ENCODE data around the gene ZMIZ1. TPM values are rescaled to one million over a fixed set of nuclear protein-coding genes. Genes with fewer than 3 reads are reported as not detected.

ZMIZ1 gene
- total and polyA plus RNA-seq, 2 experiments from 2014 or later = 9.2 to 30.9 TPM

DNA sequence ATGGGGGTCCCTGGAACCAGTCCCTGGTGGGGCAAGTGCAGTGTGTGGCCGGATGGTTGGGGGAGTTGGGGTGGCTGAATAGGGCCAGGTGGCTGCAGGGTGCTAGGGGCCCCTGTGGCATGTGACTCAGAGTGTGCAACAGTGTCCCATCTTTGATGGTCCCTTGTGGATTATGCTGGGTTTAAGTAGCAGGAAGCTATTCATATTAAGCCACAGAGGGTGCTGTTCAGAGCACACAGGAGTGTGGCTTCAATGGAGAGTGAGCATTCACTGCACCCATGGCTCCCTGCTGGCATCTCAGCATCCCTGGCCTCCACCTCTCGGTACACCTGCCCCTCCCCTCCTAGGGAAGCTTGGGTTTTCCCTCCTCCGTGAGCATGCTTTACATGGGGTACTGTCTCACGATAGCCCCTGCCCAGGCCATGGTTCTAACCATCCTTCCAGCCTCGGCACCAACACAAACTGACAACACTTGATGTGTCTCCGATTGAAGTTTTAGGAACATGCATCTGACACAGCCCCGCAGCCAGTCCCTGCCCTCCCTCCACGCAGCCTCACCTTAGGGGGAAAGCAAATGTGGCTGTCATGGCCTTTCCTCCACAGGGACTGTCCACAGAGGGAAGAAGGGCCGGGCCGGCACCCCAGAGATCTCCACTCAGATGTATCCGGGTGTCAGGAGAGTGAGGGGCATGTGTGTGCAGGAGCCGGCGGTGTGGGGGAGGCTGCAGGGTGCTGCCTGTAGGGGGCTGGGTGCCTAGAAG lies 248.1 kb downstream of the ZMIZ1 start (continued):
- TF ChIP-seq, protein P1, sequence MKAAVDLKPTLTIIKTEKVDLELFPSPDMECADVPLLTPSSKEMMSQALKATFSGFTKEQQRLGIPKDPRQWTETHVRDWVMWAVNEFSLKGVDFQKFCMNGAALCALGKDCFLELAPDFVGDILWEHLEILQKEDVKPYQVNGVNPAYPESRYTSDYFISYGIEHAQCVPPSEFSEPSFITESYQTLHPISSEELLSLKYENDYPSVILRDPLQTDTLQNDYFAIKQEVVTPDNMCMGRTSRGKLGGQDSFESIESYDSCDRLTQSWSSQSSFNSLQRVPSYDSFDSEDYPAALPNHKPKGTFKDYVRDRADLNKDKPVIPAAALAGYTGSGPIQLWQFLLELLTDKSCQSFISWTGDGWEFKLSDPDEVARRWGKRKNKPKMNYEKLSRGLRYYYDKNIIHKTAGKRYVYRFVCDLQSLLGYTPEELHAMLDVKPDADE (IDR thresholded peaks at IDR 0.05) = no peak
- TF ChIP-seq CREB1 (CRISPR knock-in tag; IDR thresholded peaks at IDR 0.05; ENCODE audit: low read depth) (no peak), JUNB (IDR thresholded peaks at IDR 0.05; ENCODE audit: unreplicated experiment) (no peak), POLR2AphosphoS5 (IDR thresholded peaks at IDR 0.05; ENCODE audit: low read depth) (no peak), ZNF331 (CRISPR knock-in tag; IDR thresholded peaks at IDR 0.05; ENCODE audit: low read depth) (no peak)

DNA sequence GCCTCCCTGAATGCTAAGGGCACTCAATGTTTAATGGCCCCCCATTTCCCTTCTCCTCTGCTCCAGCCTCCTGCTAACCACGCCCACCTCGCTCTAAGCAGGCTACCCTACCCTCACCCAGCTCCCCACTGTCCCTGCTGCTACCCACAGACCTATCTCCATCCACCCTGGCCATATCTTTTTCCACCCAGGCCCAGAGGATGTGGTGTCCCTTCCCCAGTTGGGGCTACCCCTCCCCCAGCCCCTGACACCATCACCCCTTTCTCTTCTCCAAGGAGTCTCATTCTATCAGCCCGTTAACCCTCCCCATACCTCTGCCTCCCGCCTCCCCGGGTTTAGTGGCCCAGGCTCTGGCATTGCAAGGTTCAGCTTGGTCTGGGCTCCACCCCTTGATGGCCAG lies 249.6 kb downstream of the ZMIZ1 start:
- DNase-seq (ENCODE audit: low spot score) = no peak
- H4K20me1 ChIP-seq (replicated peaks; ENCODE audit: insufficient read depth) = no peaks in the 10 kb centered on the region
- no peak; the same call in 2 of the 3 replicates for ATAC-seq
- H3K27me3 ChIP-seq (ENCODE audit: insufficient read depth) = no peaks in the 10 kb centered on the region
- peaks cover 5% of the 10 kb centered on the region; the same call in 2 of the 3 replicates for H3K36me3 Mint-ChIP-seq (ENCODE audit: low read depth)
- no peak overlapping the region; the same call in 1 of the 2 replicates for H3K27ac Mint-ChIP-seq
- 0 out of 2 replicates have a peak overlapping the region, but pooled peaks have one; percentile 69 for H2AFZ ChIP-seq
- H3K9me3 Mint-ChIP-seq = peaks cover 3% of the 10 kb centered on the region; the same call in 1 of the 3 replicates
- H3K27ac ChIP-seq (ENCODE audit: low read depth) = 0 out of 2 replicates have a peak overlapping the region, but pooled peaks have one; percentile 74
- no peaks in the 10 kb centered on the region for H3K79me2 ChIP-seq (replicated peaks; ENCODE audit: insufficient read depth)
- peaks cover 33% of the 10 kb centered on the region for H3K4me1 Mint-ChIP-seq
- no peaks in the 10 kb centered on the region for H3K36me3 ChIP-seq (ENCODE audit: insufficient read depth)
- H3K4me3 Mint-ChIP-seq = peak overlapping the region; percentile 26; the same call in 2 of the 3 replicates
- no peaks in the 10 kb centered on the region for H3F3A ChIP-seq (replicated peaks; ENCODE audit: low read depth)
- no peaks in the 10 kb centered on the region for H3K9me2 ChIP-seq (ENCODE audit: insufficient read depth)
- TF ChIP-seq, protein P1 (IDR thresholded peaks at IDR 0.05) = no peak
- no peak for TF ChIP-seq STAT1 (IDR thresholded peaks at IDR 0.05; ENCODE audit: unreplicated experiment)
- no peak for TF ChIP-seq REST (IDR thresholded peaks at IDR 0.05; ENCODE audit: unreplicated experiment)
- TF ChIP-seq POLR2AphosphoS5 (IDR thresholded peaks at IDR 0.05; ENCODE audit: low read depth) = no peak
- no peak overlapping the region for H3K4me3 ChIP-seq
- peak overlapping the region; percentile 68 for H3K4me2 ChIP-seq
- peaks cover 18% of the 10 kb centered on the region for H3K4me1 ChIP-seq (ENCODE audit: insufficient read depth)
- peaks cover 38% of the 10 kb centered on the region for H3K27me3 Mint-ChIP-seq (ENCODE audit: insufficient read depth, low read depth, poor library complexity)

All from GM23338 (cell line).